Lower leg skin (tissue), 4 donors: ENCODE results near the gene TFG. TPM values are rescaled to one million over a fixed set of nuclear protein-coding genes. Genes with fewer than 3 reads are reported as not detected.

Source experiments
- DNase-seq, 2 donors: peaks; one replicate each; pipeline ENCODE4 v3.0.0-alpha.2; 2019; ENCODE audit warnings: low spot score in 2 of 2
- H3K4me3 ChIP-seq: fragments of 200-600 bp; sonication (generic); 2 replicates; pipeline ENCODE4 v1.5.1; 2017; ENCODE audit warnings: mild to moderate bottlenecking, low read depth; ENCODE audit not compliant: poor library complexity, severe bottlenecking
- CTCF ChIP-seq, 3 donors: fragments of 450-650 bp; IDR thresholded peaks; one replicate each; pipeline ENCODE4 v1.5.1; 2016; ENCODE audit warnings: antibody characterized with exemption in 3 of 3, mild to moderate bottlenecking in 3 of 3, moderate library complexity in 2 of 3
- POLR2A ChIP-seq, 2 donors: fragments of 450-650 bp; IDR thresholded peaks; one replicate each; pipeline ENCODE4 v1.6.1; 2016 to 2017; ENCODE audit warnings: antibody characterized with exemption in 2 of 2, mild to moderate bottlenecking in 1 of 2, moderate library complexity in 1 of 2
- WGBS, 2 donors: methylation state at CpG; one replicate each; pipeline ENCODE4 v1.1.5; 2018; 5-methylcytosine and 5-hydroxymethylcytosine counted together
- intact Hi-C: fragments of 100-400 bp; cut with DNase I; formaldehyde crosslinking; loops from one replicate; pipeline ENCODE4 v1.15.0; 2023; ENCODE audit warnings: low total_unique reads
- total RNA-seq, 4 donors: library from RNA; depleted of rRNA; stranded (reverse); fragments of >200 nt; gene quantifications; one replicate each; pipeline ENCODE4 v1.1.0, GENCODE V29; 2016

TFG gene
- total RNA-seq, 4 donors from 2014 or later: 61.0 to 67.9 (median 66.9) TPM

GRCh38 chr3:100760377-100760776 lies 51.1 kb downstream of the TFG start:
- intact Hi-C loops: no loop called here
- WGBS, 2 donors: 55 to 71% methylated on average over 4 of the region's 4 CpGs
- TF ChIP-seq POLR2A (IDR thresholded peaks at IDR 0.05): no peak
- no peak for TF ChIP-seq CTCF (IDR thresholded peaks at IDR 0.05)
- no peak for DNase-seq
- H3K4me3 ChIP-seq: no peak overlapping the region

- DNase-seq: no peak
- intact Hi-C loops: no loop called here
- TF ChIP-seq CTCF (IDR thresholded peaks at IDR 0.05): no peak
- no peak for TF ChIP-seq POLR2A (IDR thresholded peaks at IDR 0.05)
- WGBS, 2 donors: 42 to 46% methylated on average over 1 of the region's 1 CpG
- H3K4me3 ChIP-seq: no peak overlapping the region
These were observed 52.1 kb downstream of the TFG start for GRCh38 chr3:100761211-100761942.

GRCh38 chr3:100761951-100762350 lies 52.7 kb downstream of the TFG start:
- TF ChIP-seq POLR2A (IDR thresholded peaks at IDR 0.05) (no peak), CTCF (IDR thresholded peaks at IDR 0.05) (no peak)
- no peak for DNase-seq
- intact Hi-C loops: no loop called here

GRCh38 chr3:100765437-100765975 lies 56.2 kb downstream of the TFG start:
- no peak for DNase-seq
- H3K4me3 ChIP-seq: no peak overlapping the region
- intact Hi-C loops: no loop called here
- 61 to 67% methylated on average over 3 of the region's 3 CpGs for WGBS, 2 donors
- TF ChIP-seq CTCF (IDR thresholded peaks at IDR 0.05) (no peak), POLR2A (IDR thresholded peaks at IDR 0.05) (no peak)

More at GRCh38 chr3:100761951-100762350, 52.7 kb downstream of the TFG start:
- no peak overlapping the region for H3K4me3 ChIP-seq

- no peak for TF ChIP-seq CTCF (IDR thresholded peaks at IDR 0.05)
- no peak for TF ChIP-seq POLR2A (IDR thresholded peaks at IDR 0.05)
- 57 to 63% methylated on average over 2 of the region's 2 CpGs for WGBS, 2 donors
- no peak for DNase-seq
- intact Hi-C loops: no loop called here
- H3K4me3 ChIP-seq: no peak overlapping the region
These were observed 56.8 kb downstream of the TFG start for GRCh38 chr3:100766069-100766468.
